H1 (cell line): ENCODE measurements around the gene APOO.

ENCODE experiments used
- KDM1A ChIP-seq: fragments of 200-600, 300-600 bp; sonication (generic); IDR thresholded peaks from 2 replicates; pipeline ENCODE4 v1.7.1; 2016; ENCODE audit warnings: mild to moderate bottlenecking, low read length, borderline replicate concordance
- MAX ChIP-seq: IDR thresholded peaks from 2 replicates; pipeline ENCODE4 v1.6.1; 2012; ENCODE audit warnings: inconsistent platforms
- POLR2A ChIP-seq, 2 experiments: IDR thresholded peaks; 1 replicate in 1 of 2; 2 replicates in 1 of 2; pipeline ENCODE4 v1.6.1; 2011; ENCODE audit warnings: low read depth in 2 of 2, low read length in 2 of 2, mild to moderate bottlenecking in 2 of 2; ENCODE audit errors: control extremely low read depth in 1 of 2
- TEAD4 ChIP-seq: IDR thresholded peaks from 2 replicates; pipeline ENCODE4 v1.6.1; 2012; ENCODE audit warnings: low read depth, low read length, inconsistent platforms, mixed read lengths
- TF ChIP-seq, protein P1 (sequence below), 3 experiments: IDR thresholded peaks; 1 replicate in 2 of 3; 2 replicates in 1 of 3; pipeline versions ENCODE4 v1.5.1 to v1.6.1; 2011; ENCODE audit warnings: low read length in 3 of 3, mild to moderate bottlenecking in 3 of 3, inconsistent platforms in 2 of 3, low read depth in 1 of 3, moderate library complexity in 1 of 3; ENCODE audit not compliant: insufficient read depth in 1 of 3; ENCODE audit errors: control extremely low read depth in 1 of 3

DNA sequence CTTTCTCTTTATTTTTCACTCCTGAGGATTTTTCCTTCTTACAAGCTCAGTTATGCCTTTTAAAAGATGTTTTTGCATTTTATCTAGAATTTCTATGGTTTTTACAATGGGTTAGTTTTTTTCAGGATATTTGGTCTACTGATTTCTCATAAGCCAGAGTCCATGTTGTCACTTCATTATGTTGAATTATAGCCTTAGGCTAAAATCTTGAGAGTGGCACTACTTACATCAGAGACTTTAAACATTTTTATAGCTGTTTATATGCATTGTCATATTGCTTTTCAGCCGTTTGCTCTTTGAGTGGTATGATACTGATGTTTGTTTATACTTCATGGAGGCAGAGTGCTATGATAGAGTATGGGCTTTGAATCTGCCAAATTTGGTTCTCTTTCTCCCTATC lies 36.5 kb upstream of the APOO start:
- TF ChIP-seq, protein P1, sequence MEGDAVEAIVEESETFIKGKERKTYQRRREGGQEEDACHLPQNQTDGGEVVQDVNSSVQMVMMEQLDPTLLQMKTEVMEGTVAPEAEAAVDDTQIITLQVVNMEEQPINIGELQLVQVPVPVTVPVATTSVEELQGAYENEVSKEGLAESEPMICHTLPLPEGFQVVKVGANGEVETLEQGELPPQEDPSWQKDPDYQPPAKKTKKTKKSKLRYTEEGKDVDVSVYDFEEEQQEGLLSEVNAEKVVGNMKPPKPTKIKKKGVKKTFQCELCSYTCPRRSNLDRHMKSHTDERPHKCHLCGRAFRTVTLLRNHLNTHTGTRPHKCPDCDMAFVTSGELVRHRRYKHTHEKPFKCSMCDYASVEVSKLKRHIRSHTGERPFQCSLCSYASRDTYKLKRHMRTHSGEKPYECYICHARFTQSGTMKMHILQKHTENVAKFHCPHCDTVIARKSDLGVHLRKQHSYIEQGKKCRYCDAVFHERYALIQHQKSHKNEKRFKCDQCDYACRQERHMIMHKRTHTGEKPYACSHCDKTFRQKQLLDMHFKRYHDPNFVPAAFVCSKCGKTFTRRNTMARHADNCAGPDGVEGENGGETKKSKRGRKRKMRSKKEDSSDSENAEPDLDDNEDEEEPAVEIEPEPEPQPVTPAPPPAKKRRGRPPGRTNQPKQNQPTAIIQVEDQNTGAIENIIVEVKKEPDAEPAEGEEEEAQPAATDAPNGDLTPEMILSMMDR (IDR thresholded peaks at IDR 0.05; ENCODE audit: control extremely low read depth in 1 of 3, insufficient read depth in 1 of 3, low read depth in 1 of 3, low read length in 3 of 3), result no peak
- no peak for TF ChIP-seq POLR2A (IDR thresholded peaks at IDR 0.05; ENCODE audit: control extremely low read depth in 1 of 2, low read depth in 2 of 2, low read length in 2 of 2)
- TF ChIP-seq MAX, result no peak
- no peak for TF ChIP-seq KDM1A
- TF ChIP-seq TEAD4, result no peak
